GM19240 (cell line): Measurements from ENCODE around the gene MYADM.

Experiments used
- DNase-seq: peaks from one replicate; pipeline ENCODE4 v3.0.0; 2011; ENCODE audit warnings: low spot score; ENCODE audit not compliant: insufficient read length

MYADM gene

GRCh38 chr19:53883741-53884140, 16.1 kb downstream of the MYADM start:
- no peak for DNase-seq

- no peak for DNase-seq
Measured at GRCh38 chr19:53884256-53884655, 16.6 kb downstream of the MYADM start.

GRCh38 chr19:53885036-53885435, 17.4 kb downstream of the MYADM start:
- DNase-seq, result no peak

- DNase-seq, result no peak
Measured at GRCh38 chr19:53892301-53892980, 24.8 kb downstream of the MYADM start.

- DNase-seq, result no peak
Measured at GRCh38 chr19:53892981-53893325, 25.3 kb downstream of the MYADM start.

- no peak for DNase-seq
Measured at GRCh38 chr19:53894707-53895106, 27.0 kb downstream of the MYADM start.

- no peak for DNase-seq
Measured at GRCh38 chr19:53896682-53897081, 29.0 kb downstream of the MYADM start.

- no peak for DNase-seq
Measured at GRCh38 chr19:53897459-53897858, 29.8 kb downstream of the MYADM start.

- no peak for DNase-seq
Measured at GRCh38 chr19:53898166-53898565, 30.5 kb downstream of the MYADM start.

- DNase-seq, result no peak
Measured at GRCh38 chr19:53898636-53899341, 31.1 kb downstream of the MYADM start.

- DNase-seq, result no peak
Measured at GRCh38 chr19:53900191-53900860, 32.6 kb downstream of the MYADM start.

- DNase-seq, result no peak
Measured at GRCh38 chr19:53903055-53903680, 35.5 kb downstream of the MYADM start.

- no peak for DNase-seq
Measured at GRCh38 chr19:53904909-53905308, 37.2 kb downstream of the MYADM start.

GRCh38 chr19:53905787-53906186, 38.1 kb downstream of the MYADM start:
- no peak for DNase-seq

- peak; percentile 74 for DNase-seq
Measured at GRCh38 chr19:53906211-53907192, 38.8 kb downstream of the MYADM start.

- no peak for DNase-seq
Measured at GRCh38 chr19:53907193-53907581, 39.5 kb downstream of the MYADM start.

GRCh38 chr19:53907690-53908089, 40.0 kb downstream of the MYADM start:
- no peak for DNase-seq

- peak; percentile 46 for DNase-seq
Measured at GRCh38 chr19:53908106-53908934, 40.6 kb downstream of the MYADM start.

GRCh38 chr19:53908935-53909415, 41.3 kb downstream of the MYADM start, which contains the start of gene CACNG7:
CACNG7 (plus strand) TSS chr19:53909278; CDS start chr19:53912832, 3,554 bp downstream.
- DNase-seq, result no peak
